ENCODE data around the gene ZNF189. TPM values are rescaled to one million over a fixed set of nuclear protein-coding genes. Genes with fewer than 3 reads are reported as not detected.

ZNF189 gene
- total RNA-seq, 1 experiment from 2014 or later: 15.8 TPM

- H3K27ac ChIP-seq (ENCODE audit: insufficient read length, low read depth, low read length): no peak overlapping the region
- no peak overlapping the region for H2BK12ac ChIP-seq (ENCODE audit: insufficient read length, low read depth, low read length)
- no peak overlapping the region for H2BK120ac ChIP-seq (ENCODE audit: low read depth, low read length, poor library complexity, severe bottlenecking)
- Mint-ChIP-seq H3K36me3 (ENCODE audit: insufficient read depth in 1 of 3, low read depth in 3 of 3) (peaks cover 0 to 2% (median 0%) of the 10 kb centered on the region in 3 experiments; a peak in 2 of 7 replicates), H3K4me1 (peaks cover 2 to 4% of the 10 kb centered on the region in 2 experiments; a peak in 3 of 4 replicates), H3K27me3 (ENCODE audit: low read depth) (peaks cover 7% of the 10 kb centered on the region), H3K4me3 (no peak overlapping the region), H3K27ac (no peak overlapping the region), H3K9me3 (peaks cover 0 to 3% of the 10 kb centered on the region in 2 experiments; a peak in 2 of 5 replicates)
- H3K23me2 ChIP-seq (ENCODE audit: insufficient read length, low read depth, low read length, poor library complexity, severe bottlenecking): no peaks in the 10 kb centered on the region
- no peak overlapping the region for H3K9ac ChIP-seq (ENCODE audit: extremely low read depth, insufficient read length, low read length)
- no peak overlapping the region for H4K8ac ChIP-seq (replicated peaks; ENCODE audit: insufficient read length, low read depth, low read length)
- WGBS (ENCODE audit: extremely low coverage, insufficient read length, low lambda C conversion rate): no CpG with 5 or more reads among the region's 7 CpGs
- H3K79me1 ChIP-seq (ENCODE audit: insufficient read depth, low read depth, low read length, poor library complexity, severe bottlenecking): no peaks in the 10 kb centered on the region
- H3K4me2 ChIP-seq (ENCODE audit: insufficient read depth, insufficient read length, low read length): no peak overlapping the region
- no peak for DNase-seq
- no peak overlapping the region for H3K4ac ChIP-seq (ENCODE audit: low read depth, low read length)
- no peak overlapping the region for H3K23ac ChIP-seq (ENCODE audit: insufficient read length, low read depth, low read length)
- H3K79me2 ChIP-seq (ENCODE audit: insufficient read depth, low read length): no peaks in the 10 kb centered on the region
- H3K4me1 ChIP-seq (ENCODE audit: insufficient read depth, low read length): no peaks in the 10 kb centered on the region
- no peak overlapping the region for H4K91ac ChIP-seq (ENCODE audit: insufficient read length, low read depth, low read length)
- no peak overlapping the region for H2BK20ac ChIP-seq (ENCODE audit: low read depth, low read length, poor library complexity, severe bottlenecking)
- H2AK5ac ChIP-seq (ENCODE audit: insufficient read length, low read length): no peak overlapping the region
- TF ChIP-seq, protein P1, sequence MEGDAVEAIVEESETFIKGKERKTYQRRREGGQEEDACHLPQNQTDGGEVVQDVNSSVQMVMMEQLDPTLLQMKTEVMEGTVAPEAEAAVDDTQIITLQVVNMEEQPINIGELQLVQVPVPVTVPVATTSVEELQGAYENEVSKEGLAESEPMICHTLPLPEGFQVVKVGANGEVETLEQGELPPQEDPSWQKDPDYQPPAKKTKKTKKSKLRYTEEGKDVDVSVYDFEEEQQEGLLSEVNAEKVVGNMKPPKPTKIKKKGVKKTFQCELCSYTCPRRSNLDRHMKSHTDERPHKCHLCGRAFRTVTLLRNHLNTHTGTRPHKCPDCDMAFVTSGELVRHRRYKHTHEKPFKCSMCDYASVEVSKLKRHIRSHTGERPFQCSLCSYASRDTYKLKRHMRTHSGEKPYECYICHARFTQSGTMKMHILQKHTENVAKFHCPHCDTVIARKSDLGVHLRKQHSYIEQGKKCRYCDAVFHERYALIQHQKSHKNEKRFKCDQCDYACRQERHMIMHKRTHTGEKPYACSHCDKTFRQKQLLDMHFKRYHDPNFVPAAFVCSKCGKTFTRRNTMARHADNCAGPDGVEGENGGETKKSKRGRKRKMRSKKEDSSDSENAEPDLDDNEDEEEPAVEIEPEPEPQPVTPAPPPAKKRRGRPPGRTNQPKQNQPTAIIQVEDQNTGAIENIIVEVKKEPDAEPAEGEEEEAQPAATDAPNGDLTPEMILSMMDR (conservative IDR thresholded peaks at IDR 0.05): no peak
- H2BK5ac ChIP-seq (ENCODE audit: insufficient read length, low read length): no peak overlapping the region
- H3K56ac ChIP-seq (ENCODE audit: insufficient read length, low read depth, low read length): no peak overlapping the region
- H3K18ac ChIP-seq (ENCODE audit: insufficient read length, low read depth, low read length): no peak overlapping the region
- no peak overlapping the region for H3K14ac ChIP-seq (ENCODE audit: insufficient read depth, low read length)
- no peaks in the 10 kb centered on the region for H3K27me3 ChIP-seq (ENCODE audit: insufficient read depth, low read length)
- no peak overlapping the region for H2BK15ac ChIP-seq (ENCODE audit: low read depth, low read length)
- H4K20me1 ChIP-seq (ENCODE audit: control insufficient read depth, insufficient read depth, insufficient read length): no peaks in the 10 kb centered on the region
- H4K5ac ChIP-seq (ENCODE audit: insufficient read length, low read depth, low read length): no peak overlapping the region
- no peak overlapping the region for H2AFZ ChIP-seq (ENCODE audit: low read length)
- no peak overlapping the region for H3T11ph ChIP-seq (ENCODE audit: low read length)
- H3K9me3 ChIP-seq (ENCODE audit: control insufficient read depth, low read depth, low read length): no peaks in the 10 kb centered on the region
These were observed 20.1 kb downstream of the ZNF189 start for GRCh38 chr9:101418518-101419430.
